Vagina (tissue), 2 donors: Measurements from ENCODE around the gene EGLN2. TPM values are rescaled to one million over a fixed set of nuclear protein-coding genes. Genes with fewer than 3 reads are reported as not detected.

Source experiments
- DNase-seq, 2 donors: peaks; one replicate each; pipeline ENCODE4 v3.0.0-alpha.2; 2017; ENCODE audit errors: extremely low spot score in 2 of 2
- H3K27ac ChIP-seq: fragments of 200-600 bp; sonication (generic); one replicate; pipeline ENCODE4 v1.5.1; 2019
- H3K27me3 ChIP-seq: fragments of 200-600 bp; sonication (generic); one replicate; pipeline ENCODE4 v1.5.1; 2019
- H3K36me3 ChIP-seq, 2 donors: fragments of 200-600 bp; sonication (generic); one replicate each; pipeline ENCODE4 v1.5.1; 2017 to 2019
- H3K4me1 ChIP-seq: fragments of 200-600 bp; sonication (generic); one replicate; pipeline ENCODE4 v1.5.1; 2019
- H3K4me3 ChIP-seq, 2 donors: fragments of 200-600 bp; sonication (generic); 1 replicate in 1 of 2; 2 replicates in 1 of 2; pipeline ENCODE4 v1.5.1; 2016 to 2019
- H3K9me3 ChIP-seq: fragments of 200-600 bp; sonication (generic); one replicate; pipeline ENCODE4 v1.5.1; 2019
- POLR2A ChIP-seq, 2 donors: fragments of 450-650 bp; IDR thresholded peaks; one replicate each; pipeline ENCODE4 v1.6.1; 2017; ENCODE audit warnings: antibody characterized with exemption in 2 of 2, mild to moderate bottlenecking in 2 of 2, moderate library complexity in 2 of 2
- POLR2AphosphoS5 ChIP-seq, 2 donors: sonication (generic); formaldehyde crosslinking; IDR thresholded peaks; one replicate each; pipeline ENCODE4 v1.9.0; 2017; ENCODE audit warnings: antibody characterized with exemption in 2 of 2, mild to moderate bottlenecking in 2 of 2, low read depth in 1 of 2; ENCODE audit not compliant: insufficient read depth in 1 of 2
- intact Hi-C: fragments of 100-400 bp; cut with DNase I; formaldehyde crosslinking; loops from one replicate; pipeline ENCODE4 v1.15.1; 2023
- total RNA-seq: library from RNA; depleted of rRNA; stranded (reverse); fragments of >200 nt; gene quantifications from one replicate; pipeline ENCODE4 v1.2.3, GENCODE V29; 2016
- TF ChIP-seq, protein P1 (sequence below), 3 experiments: fragments of 450-650 bp in 2 of 3; fragments of 200-600 bp in 1 of 3; sonication (generic) in 1 of 3; IDR thresholded peaks; one replicate each; pipeline ENCODE4 v1.5.1; 2017 to 2019; ENCODE audit warnings: antibody characterized with exemption in 3 of 3, mild to moderate bottlenecking in 2 of 3, moderate library complexity in 2 of 3

Gene EGLN2
- total RNA-seq, 1 donor from 2014 or later, result 76.9 TPM

DNA sequence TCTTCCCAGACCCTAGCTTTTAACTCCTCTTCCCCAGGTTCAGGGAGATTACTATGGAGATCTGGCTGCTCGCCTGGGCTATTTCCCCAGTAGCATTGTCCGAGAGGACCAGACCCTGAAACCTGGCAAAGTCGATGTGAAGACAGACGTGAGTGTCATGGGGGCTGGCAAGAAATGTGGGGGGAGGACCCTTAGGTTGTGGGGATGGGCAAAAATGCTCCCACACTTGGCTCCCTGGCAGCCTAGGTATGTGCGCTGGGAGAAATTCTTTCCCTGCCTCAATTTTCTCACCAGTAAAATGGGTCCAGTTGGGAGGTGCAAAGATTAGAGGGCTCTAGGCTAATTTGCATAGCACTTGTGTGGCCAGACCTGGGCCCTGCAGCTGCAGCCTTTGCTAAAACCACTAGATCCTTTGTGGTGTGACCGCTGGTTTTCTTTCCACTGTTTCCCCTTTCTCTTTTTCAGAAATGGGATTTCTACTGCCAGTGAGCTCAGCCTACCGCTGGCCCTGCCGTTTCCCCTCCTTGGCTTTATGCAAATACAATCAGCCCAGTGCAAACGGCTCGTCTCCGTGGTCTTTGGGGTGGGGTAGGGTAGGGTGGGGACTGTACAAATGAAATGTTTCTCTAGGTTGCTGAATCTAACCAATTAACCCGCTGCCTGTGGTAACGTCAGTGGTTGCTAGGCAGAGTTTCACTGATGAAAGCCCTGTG lies 21.9 kb upstream of the EGLN2 start:
- H3K27ac ChIP-seq, result peak overlapping the region; percentile 88
- DNase-seq, result peak in 1 of 2 donors; percentile 95
- TF ChIP-seq POLR2AphosphoS5 (IDR thresholded peaks at IDR 0.05; ENCODE audit: insufficient read depth in 1 of 2, low read depth in 1 of 2) (no peak), POLR2A (IDR thresholded peaks at IDR 0.05) (no peak)
- TF ChIP-seq, protein P1, sequence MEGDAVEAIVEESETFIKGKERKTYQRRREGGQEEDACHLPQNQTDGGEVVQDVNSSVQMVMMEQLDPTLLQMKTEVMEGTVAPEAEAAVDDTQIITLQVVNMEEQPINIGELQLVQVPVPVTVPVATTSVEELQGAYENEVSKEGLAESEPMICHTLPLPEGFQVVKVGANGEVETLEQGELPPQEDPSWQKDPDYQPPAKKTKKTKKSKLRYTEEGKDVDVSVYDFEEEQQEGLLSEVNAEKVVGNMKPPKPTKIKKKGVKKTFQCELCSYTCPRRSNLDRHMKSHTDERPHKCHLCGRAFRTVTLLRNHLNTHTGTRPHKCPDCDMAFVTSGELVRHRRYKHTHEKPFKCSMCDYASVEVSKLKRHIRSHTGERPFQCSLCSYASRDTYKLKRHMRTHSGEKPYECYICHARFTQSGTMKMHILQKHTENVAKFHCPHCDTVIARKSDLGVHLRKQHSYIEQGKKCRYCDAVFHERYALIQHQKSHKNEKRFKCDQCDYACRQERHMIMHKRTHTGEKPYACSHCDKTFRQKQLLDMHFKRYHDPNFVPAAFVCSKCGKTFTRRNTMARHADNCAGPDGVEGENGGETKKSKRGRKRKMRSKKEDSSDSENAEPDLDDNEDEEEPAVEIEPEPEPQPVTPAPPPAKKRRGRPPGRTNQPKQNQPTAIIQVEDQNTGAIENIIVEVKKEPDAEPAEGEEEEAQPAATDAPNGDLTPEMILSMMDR (IDR thresholded peaks at IDR 0.05), result no peak
- peak overlapping the region; percentile 56 to 90 for H3K4me3 ChIP-seq
- H3K36me3 ChIP-seq, result no peaks in the 10 kb centered on the region
- no peaks in the 10 kb centered on the region for H3K9me3 ChIP-seq
- peaks cover 15% of the 10 kb centered on the region for H3K4me1 ChIP-seq
- intact Hi-C loops, result no loop called here
- no peaks in the 10 kb centered on the region for H3K27me3 ChIP-seq

DNA sequence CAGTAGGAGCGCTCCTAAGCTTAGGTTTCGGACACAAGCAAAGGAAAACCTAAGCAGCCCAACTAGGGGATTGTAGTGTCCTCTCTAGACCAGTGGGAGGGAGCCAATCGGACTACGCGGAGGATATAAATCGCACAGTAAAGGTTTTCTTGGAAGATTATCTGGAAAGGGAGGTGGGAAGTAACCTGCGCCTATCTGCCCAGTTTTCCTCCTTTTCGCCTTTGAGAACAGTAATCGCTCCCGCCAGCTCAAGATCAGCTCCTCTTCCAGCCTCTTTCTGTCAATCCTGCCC lies 21.4 kb upstream of the EGLN2 start:
- H3K9me3 ChIP-seq, result no peaks in the 10 kb centered on the region
- H3K4me3 ChIP-seq, result peak overlapping the region; percentile 56 to 90
- intact Hi-C loops, result no loop called here
- TF ChIP-seq POLR2A (IDR thresholded peaks at IDR 0.05) (no peak), POLR2AphosphoS5 (IDR thresholded peaks at IDR 0.05; ENCODE audit: insufficient read depth in 1 of 2, low read depth in 1 of 2) (no peak)
- TF ChIP-seq, protein P1 (IDR thresholded peaks at IDR 0.05), result no peak
- H3K4me1 ChIP-seq, result peaks cover 15% of the 10 kb centered on the region
- H3K36me3 ChIP-seq, result no peaks in the 10 kb centered on the region
- no peaks in the 10 kb centered on the region for H3K27me3 ChIP-seq
- H3K27ac ChIP-seq, result peak overlapping the region; percentile 88
- DNase-seq, result no peak

DNA sequence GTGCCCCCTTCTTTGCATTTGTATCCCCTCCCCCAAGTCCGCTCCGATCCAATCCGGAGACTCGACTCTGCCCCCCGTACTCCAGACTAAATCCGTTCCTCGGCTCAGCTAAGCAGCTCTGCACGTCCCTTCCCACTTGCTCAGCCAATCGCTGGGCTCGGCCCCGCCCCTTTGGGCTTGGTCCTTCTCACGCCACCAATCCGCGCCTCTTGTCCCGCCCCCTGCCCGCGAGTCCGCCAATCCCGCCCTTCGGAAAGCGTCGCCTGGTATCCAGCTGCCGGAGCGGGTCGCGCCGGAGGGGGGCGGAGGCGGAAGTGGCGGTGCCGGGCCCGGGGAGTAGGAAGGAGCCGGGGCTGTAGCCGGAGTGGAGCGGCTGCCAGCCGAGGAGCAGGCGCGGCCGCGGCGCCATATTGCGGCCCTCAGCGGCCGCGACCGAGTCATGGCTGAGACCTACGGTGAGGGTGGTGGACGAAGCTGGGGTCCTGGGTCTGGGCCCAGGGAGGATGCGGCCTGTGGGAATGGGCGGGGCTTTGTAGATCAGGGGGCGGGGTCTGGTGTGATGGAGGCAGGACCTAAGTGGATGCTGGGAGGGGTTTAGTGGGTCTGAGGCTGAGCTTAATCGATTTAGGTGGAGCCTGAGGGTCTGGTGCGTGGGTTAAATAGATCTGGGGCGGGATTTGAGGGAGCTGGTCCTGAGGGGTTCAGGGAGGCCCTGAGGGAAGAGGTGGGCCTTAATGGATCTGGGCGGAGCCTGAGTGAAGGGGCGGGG lies 20.9 kb upstream of the EGLN2 start, which contains the start of gene RAB4B:
RAB4B (plus strand) TSS at position 311 of the 769 bp plus-strand sequence; CDS start at position 440, 129 bp downstream.
- TF ChIP-seq POLR2A (IDR thresholded peaks at IDR 0.05) (peak in 1 of 2 donors; percentile 67), POLR2AphosphoS5 (IDR thresholded peaks at IDR 0.05; ENCODE audit: insufficient read depth in 1 of 2, low read depth in 1 of 2) (peak; percentile 33 to 93)
- TF ChIP-seq, protein P1 (IDR thresholded peaks at IDR 0.05), result peak in 1 of 3 experiments; percentile 1
- Histone ChIP-seq H3K27ac (peak within 1 kb of the TSS; percentile 88), H3K4me1 (peaks cover 15% of the 10 kb centered on the region), H3K36me3 (no peaks in the 10 kb centered on the region), H3K27me3 (no peaks in the 10 kb centered on the region), H3K9me3 (no peaks in the 10 kb centered on the region), H3K4me3 (peak within 1 kb of the TSS; percentile 56 to 90)
- DNase-seq, result peak; percentile 99 to 100
- intact Hi-C loops, result no loop called here

DNA sequence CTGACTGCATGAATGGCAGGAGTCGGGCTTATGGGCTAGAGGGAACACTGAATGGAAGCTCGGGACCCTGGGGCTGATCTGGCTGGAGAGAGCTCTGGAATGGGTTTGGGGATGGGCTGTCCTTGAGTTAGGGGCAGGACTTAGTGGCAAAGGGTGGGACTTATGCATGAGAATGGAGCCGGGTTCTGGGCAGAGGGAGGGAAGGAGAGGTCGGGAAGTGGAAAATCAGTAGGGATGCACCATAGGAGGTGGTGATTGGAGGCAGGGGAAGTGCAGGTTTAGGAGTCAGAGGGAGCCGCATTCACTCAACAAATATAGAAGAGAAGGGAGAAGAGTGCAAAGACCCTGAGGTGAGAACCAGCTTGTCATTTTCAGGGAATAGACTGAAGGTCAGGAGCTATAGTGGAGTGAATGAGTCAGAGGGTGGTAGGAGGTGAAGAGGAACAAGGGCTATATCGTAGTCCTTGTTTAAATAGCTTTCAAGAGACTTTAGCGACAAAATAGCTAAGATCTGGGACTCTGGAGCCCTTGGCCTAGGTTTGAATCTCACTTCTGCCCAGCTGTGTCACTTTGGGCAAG lies 20.2 kb upstream of the EGLN2 start:
- H3K4me1 ChIP-seq, result peaks cover 15% of the 10 kb centered on the region
- intact Hi-C loops, result no loop called here
- peak overlapping the region; percentile 56 to 90 for H3K4me3 ChIP-seq
- H3K27me3 ChIP-seq, result no peaks in the 10 kb centered on the region
- no peaks in the 10 kb centered on the region for H3K9me3 ChIP-seq
- TF ChIP-seq, protein P1 (IDR thresholded peaks at IDR 0.05), result no peak
- TF ChIP-seq POLR2A (IDR thresholded peaks at IDR 0.05) (no peak), POLR2AphosphoS5 (IDR thresholded peaks at IDR 0.05; ENCODE audit: insufficient read depth in 1 of 2, low read depth in 1 of 2) (no peak)
- DNase-seq, result no peak
- H3K27ac ChIP-seq, result peak overlapping the region; percentile 88
- H3K36me3 ChIP-seq, result no peaks in the 10 kb centered on the region
